ENCODE results near the gene HMG20A.

Gene HMG20A

DNA sequence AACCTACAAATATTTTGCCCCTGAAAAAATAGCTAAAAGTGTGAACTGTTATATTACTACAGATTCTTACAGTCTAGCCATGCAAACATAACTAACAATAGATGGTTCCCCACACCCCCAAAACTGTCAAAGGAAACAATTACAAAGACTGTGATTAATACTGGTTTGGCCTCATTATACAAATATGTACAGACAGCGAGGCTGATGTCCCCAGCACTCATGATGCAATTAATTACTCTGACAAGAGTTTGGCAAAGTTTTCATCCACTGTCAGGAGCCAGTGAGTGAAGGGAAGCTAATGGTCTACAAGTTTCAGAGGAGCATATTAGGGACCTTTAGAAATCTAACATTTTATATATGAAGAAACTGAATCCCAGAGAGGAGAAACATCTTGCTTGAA lies 61.0 kb downstream of the HMG20A start:
- TF ChIP-seq, protein P1, sequence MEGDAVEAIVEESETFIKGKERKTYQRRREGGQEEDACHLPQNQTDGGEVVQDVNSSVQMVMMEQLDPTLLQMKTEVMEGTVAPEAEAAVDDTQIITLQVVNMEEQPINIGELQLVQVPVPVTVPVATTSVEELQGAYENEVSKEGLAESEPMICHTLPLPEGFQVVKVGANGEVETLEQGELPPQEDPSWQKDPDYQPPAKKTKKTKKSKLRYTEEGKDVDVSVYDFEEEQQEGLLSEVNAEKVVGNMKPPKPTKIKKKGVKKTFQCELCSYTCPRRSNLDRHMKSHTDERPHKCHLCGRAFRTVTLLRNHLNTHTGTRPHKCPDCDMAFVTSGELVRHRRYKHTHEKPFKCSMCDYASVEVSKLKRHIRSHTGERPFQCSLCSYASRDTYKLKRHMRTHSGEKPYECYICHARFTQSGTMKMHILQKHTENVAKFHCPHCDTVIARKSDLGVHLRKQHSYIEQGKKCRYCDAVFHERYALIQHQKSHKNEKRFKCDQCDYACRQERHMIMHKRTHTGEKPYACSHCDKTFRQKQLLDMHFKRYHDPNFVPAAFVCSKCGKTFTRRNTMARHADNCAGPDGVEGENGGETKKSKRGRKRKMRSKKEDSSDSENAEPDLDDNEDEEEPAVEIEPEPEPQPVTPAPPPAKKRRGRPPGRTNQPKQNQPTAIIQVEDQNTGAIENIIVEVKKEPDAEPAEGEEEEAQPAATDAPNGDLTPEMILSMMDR (IDR thresholded peaks at IDR 0.05; ENCODE audit: insufficient read depth, low read length, poor library complexity, severe bottlenecking) = no peak
- no peaks in the 10 kb centered on the region for H3K27me3 ChIP-seq (replicated peaks; ENCODE audit: control insufficient read depth, insufficient read depth, low read length)
- peaks cover 16% of the 10 kb centered on the region for H3K36me3 ChIP-seq (ENCODE audit: control insufficient read depth, insufficient read depth, low read length)
- no peak overlapping the region for H3K4me3 ChIP-seq (replicated peaks; ENCODE audit: low read depth, low read length)
- no peak for DNase-seq (ENCODE audit: extremely low read depth, insufficient read length)

DNA sequence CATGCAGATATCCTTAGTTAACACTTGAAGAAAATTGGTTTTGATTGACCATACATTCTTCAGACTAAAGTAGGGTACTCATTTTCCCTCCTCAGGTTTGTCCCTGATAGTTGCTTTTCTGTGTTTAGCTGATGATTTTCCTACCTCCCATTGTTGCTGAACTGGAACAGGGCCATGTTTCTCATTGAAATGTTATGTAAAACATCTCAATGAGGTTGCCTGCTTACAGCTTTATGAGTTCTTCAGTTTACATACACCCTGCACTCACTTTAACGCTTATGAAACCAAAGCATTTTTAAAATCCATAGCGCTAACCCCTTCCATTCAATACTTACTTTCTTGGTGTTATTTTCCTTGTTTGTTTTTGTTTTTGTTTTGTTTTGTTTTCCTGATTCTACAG lies 61.9 kb downstream of the HMG20A start:
- Histone ChIP-seq H3K27me3 (replicated peaks; ENCODE audit: control insufficient read depth, insufficient read depth, low read length) (no peaks in the 10 kb centered on the region), H3K4me3 (replicated peaks; ENCODE audit: low read depth, low read length) (no peak overlapping the region), H3K36me3 (ENCODE audit: control insufficient read depth, insufficient read depth, low read length) (peaks cover 16% of the 10 kb centered on the region)
- no peak for DNase-seq (ENCODE audit: extremely low read depth, insufficient read length)
- TF ChIP-seq, protein P1 (IDR thresholded peaks at IDR 0.05; ENCODE audit: insufficient read depth, low read length, poor library complexity, severe bottlenecking) = no peak

DNA sequence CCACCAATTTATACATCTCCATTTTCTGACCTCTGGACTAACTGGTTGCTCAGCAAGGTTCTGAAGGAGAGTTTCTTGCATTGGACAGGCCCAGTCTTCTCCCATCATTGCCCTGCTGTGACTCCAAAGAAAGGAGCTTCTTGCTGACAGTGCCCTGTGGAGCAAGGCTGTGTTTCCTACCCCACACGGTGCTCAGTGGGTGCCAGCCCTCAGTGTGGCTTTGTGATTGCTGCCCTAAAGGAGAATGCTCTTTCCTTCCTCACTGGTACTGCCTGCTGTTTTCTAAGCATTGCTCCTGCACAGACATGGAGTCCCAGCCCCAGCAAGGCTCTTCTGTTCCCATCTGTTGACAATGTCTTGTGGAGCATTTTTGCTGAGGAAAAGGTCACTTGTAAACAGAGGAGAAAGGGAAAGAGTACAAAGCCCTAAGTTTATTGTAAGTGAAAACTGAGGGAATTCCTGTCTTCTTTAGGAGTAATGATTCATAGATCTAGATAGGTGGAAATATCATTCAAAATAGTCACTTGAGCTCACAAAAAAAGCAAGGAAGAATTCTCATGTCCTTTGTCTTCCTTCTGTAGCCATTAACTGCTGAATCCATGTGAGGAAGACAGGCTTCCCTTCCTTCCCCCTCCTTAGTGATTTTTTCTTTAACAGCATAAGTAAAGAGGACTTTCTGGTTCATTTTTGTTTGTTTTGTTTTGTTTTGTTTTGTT lies 62.9 kb downstream of the HMG20A start:
- no peak for DNase-seq (ENCODE audit: extremely low read depth, insufficient read length)
- Histone ChIP-seq H3K27me3 (replicated peaks; ENCODE audit: control insufficient read depth, insufficient read depth, low read length) (no peaks in the 10 kb centered on the region), H3K36me3 (ENCODE audit: control insufficient read depth, insufficient read depth, low read length) (peaks cover 12% of the 10 kb centered on the region), H3K4me3 (replicated peaks; ENCODE audit: low read depth, low read length) (no peak overlapping the region)
- TF ChIP-seq, protein P1 (IDR thresholded peaks at IDR 0.05; ENCODE audit: insufficient read depth, low read length, poor library complexity, severe bottlenecking) = no peak

DNA sequence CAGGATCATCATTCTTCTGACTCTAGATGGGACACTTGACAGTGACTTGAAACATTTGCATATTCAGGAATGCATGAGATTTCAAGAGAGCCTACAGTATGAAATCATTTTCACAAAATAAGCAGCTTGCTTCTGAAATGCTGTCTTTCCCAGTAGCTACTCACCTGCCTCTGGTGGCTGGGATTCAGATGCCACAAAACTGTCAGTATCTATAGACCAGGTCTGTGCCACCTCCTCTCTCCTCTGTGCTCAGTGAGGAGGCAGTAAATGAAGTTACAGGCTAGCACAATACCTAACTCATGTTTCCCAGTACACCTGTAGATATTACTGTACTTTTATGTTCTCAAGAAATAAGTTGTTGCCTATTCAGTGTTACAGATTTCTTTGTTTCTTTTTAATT lies 64.3 kb downstream of the HMG20A start:
- Histone ChIP-seq H3K4me3 (replicated peaks; ENCODE audit: low read depth, low read length) (no peak overlapping the region), H3K27me3 (replicated peaks; ENCODE audit: control insufficient read depth, insufficient read depth, low read length) (no peaks in the 10 kb centered on the region), H3K36me3 (ENCODE audit: control insufficient read depth, insufficient read depth, low read length) (peaks cover 9% of the 10 kb centered on the region)
- no peak for DNase-seq (ENCODE audit: extremely low read depth, insufficient read length)
- TF ChIP-seq, protein P1 (IDR thresholded peaks at IDR 0.05; ENCODE audit: insufficient read depth, low read length, poor library complexity, severe bottlenecking) = no peak

DNA sequence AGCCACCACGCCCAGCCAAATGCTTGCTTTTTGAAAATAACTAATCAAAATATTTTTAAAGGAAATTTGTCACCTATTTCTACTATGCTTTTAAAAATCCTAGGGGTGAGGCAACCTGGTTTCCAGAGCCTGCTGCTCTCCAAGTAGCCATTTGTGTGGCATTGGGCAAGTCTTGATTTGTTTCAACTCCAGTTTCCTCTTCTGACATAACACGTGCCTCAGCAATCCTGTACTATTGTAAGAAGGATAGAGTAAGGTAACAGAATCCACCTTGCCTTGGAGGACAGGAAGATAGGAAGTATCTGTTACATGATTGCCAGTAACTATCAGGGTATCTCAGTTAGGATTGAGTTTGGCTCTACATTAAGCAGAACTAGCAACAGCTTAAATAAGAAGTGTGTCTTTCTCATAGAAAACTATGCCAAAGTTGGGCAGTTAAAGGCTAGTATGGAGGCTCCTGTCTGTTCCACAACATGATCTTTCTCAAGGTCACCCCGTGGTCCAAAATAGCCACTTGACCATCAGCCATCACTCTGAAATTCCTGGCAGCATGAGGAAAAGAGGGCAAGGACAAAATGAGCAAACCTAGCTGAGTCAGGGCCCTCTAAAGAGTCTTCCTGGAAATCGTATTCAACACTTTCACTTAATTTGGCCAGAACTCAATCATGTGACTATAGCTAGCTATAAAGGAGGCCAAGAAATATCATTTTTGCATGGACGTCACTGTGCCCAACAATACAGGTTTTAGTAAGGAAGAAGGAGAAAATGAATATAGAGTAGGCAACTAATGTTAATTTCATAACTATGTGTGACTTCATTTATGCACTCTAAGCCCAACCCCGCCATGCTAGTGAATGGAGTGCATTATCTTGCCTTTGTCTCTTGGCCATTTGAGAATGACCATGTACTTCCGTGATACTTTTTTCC lies 66.1 kb downstream of the HMG20A start:
- Histone ChIP-seq H3K27me3 (replicated peaks; ENCODE audit: control insufficient read depth, insufficient read depth, low read length) (no peaks in the 10 kb centered on the region), H3K4me3 (replicated peaks; ENCODE audit: low read depth, low read length) (no peak overlapping the region), H3K36me3 (ENCODE audit: control insufficient read depth, insufficient read depth, low read length) (peaks cover 6% of the 10 kb centered on the region)
- TF ChIP-seq, protein P1 (IDR thresholded peaks at IDR 0.05; ENCODE audit: insufficient read depth, low read length, poor library complexity, severe bottlenecking) = no peak
- DNase-seq (ENCODE audit: extremely low read depth, insufficient read length) = no peak

Data from GM06990 (cell line).